NCI-H82 treated with DMSO at 0.1 percent for 48 hours (cell line): ENCODE data around the gene EPB41L3.

Experiments used
- DNase-seq: peaks from one replicate; lab custom pipeline; 2025; ENCODE audit not compliant: unreplicated experiment; lab: John Stamatoyannopoulos, UW

Gene EPB41L3

GRCh38 chr18:5456577-5457461 is 87.0 kb downstream of the EPB41L3 start:
- peak; percentile 92 for DNase-seq

GRCh38 chr18:5455674-5456073 is 88.1 kb downstream of the EPB41L3 start:
- DNase-seq: no peak

DNA sequence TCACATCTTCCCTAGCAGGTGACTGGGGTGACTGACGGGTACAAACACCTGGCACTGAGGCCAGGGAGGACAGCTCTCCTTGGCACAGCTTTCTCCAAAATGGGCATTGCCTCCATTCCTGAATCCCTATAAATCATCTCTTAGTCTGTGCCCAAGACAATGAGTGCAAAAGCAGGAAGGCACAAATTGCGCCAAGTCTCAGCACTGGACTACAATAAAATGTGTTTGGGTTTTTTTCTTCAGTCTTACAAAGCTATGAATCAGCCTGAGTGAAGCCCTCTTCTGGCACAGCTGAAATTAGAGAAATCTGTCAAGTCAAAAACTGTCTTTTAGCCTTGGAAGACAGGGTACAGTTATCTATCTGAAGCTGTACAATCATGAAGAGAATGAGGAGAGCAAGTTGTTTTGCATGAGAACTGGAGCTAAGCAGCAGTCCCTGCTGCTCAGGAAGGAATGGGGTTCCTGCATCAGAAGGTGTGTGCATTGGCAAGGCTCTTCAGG is 90.8 kb downstream of the EPB41L3 start:
- DNase-seq: no peak

DNA sequence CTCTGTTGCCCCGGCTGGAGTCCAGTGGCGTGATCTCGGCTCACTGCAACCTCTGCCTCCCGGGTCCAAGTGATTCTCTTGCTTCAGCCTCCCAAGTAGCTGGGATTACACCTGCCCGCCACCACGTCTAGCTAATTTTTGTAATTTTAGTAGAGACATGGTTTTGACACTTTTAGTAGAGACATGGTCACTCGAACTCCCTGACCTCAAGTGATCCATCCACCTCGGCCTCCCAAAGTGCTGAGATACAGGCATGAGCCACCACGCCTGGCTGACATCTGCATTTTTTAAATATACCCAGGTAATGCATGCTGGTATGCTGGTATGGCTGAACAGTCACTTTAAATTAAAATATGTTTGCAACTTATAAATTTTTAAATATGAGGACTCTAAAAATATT is 91.9 kb downstream of the EPB41L3 start:
- DNase-seq: no peak

DNA sequence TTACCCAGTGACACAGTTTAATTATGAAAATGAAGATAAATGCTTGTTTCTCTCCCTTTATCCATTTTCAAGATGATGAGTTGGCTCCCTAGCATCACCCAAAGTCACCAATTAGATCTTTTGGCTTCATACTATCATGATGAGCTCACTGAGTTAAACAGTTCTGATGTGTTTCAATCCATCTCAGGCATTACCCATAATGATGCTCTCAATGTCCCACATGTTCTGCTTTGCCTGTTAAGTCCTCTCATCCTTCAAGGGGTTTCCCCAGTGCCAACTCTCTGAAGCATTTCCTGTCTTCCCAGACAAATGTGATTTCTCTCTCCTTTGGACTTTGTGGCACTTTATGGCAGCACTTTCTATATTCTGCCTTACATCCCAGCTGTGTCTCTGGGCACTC is 92.6 kb downstream of the EPB41L3 start:
- DNase-seq: no peak

DNA sequence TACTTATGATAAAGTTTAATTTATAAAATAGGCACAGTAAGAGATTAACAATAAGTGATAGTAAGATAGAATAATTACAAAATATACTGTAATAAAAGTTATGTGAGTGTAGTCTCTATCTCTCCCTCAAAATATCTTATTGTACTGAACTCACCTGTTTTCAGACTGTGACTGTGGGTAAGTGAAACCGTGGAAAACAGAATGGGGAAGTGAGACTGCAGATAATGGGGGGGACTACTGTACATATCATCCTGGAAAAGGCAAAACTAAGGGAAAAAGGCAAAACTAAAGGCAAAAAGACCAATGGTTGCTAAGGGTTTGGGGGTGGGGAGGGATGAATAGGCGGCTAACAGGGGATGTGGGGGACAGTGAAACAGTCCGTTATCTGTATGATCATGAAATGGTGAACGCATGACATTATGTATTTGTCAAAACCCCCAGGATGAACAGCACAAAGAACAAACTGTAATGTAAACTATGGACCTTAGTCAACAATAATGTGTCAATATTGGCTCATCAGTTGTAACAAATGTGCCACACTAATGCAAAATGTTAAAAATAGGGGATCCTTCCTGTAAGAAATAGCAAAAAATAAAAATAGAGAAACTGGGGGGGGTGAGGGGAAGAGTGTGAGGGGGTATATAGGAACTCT is 93.8 kb downstream of the EPB41L3 start:
- no peak for DNase-seq

GRCh38 chr18:5447442-5447841 is 96.4 kb downstream of the EPB41L3 start:
- DNase-seq: no peak

DNA sequence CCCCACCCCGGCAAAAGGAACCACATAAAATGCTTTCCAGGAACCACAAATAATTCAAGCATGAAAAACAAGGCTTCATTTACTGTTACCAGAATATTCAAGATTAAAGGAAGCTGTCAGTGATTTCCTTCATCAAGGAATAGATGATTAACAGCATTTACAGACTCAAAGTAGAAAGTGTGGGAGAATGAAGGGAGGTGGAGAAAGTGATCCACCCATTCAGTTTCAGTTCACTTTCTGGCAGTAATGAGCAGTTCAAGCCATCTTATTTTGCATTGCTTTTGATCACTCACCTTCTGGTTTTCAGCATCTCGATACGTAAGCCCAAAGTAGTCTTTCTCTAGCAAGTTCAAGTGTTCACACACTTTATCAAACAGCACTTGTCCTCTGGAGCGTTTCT is 99.0 kb downstream of the EPB41L3 start:
- DNase-seq: no peak

GRCh38 chr18:5444269-5444668 is 99.5 kb downstream of the EPB41L3 start:
- DNase-seq: no peak

DNA sequence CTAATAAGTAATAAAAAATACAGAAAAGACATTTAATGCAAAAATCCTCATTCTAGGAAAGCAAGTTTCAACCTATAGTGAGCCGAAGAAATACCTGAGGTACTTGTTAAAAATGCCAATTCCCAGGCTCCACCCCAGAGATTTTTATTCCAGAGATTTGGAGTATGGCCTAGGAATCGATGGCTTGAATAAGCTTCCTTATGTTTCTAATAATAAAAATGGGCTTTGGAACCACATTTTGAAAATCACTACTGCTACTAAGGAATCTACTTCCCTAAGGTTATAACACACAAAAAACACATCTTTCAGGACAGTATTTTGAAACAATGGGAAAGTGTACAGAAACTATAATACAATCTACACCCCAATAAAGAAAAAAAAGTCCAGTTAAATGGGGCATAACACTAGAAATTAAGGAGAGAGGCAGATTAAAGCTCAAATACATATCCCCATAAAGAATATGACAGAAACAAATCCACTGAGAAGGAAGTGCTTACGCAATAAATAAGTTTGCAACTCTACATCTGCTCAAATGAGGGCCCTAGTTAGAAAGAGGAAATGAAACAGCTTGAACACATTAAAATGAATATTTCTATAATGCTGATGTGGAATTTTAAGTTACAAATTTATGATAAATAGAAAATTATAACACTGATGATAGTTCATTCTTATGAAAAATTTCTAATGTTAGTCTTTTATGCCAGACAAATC is 103.7 kb downstream of the EPB41L3 start:
- no peak for DNase-seq

DNA sequence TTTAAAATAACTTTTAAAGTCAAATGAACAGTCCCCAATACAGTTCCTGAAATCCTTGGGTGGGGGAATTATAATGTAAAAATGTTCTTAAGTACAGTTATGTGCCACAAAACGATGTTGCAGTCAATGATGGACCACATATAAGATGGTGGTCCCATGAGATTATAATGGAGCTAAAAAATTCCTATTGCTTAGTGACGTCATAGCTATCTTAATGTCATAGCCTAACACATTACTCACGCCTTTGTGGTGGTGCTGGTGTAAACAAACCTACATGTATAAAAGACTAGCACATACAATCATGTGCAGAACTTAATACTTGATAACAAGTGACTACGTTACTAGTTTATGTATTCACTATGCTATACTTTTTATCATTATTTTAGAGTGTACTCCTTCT is 109.4 kb downstream of the EPB41L3 start:
- DNase-seq: no peak

GRCh38 chr18:5431836-5432575 is 111.8 kb downstream of the EPB41L3 start:
- DNase-seq: no peak

DNA sequence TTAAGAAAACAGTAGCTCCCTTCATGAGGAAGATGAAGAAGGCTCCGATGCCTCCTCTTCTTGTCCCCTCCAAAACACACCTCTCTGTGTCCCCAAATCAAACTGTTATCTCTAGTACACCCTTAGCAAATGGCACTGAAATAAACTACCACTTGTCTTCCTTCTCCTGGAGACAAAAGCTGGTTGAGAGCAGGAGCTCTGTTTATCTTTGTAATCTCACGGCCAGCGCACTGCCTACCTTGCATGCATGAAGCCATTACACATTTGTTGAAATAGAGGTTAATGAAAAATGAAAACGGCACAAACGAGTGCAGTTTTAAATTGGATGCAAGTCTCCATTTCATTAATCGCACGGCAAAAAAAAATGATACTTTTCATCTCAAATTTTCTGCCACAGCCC is 113.7 kb downstream of the EPB41L3 start:
- DNase-seq: no peak

DNA sequence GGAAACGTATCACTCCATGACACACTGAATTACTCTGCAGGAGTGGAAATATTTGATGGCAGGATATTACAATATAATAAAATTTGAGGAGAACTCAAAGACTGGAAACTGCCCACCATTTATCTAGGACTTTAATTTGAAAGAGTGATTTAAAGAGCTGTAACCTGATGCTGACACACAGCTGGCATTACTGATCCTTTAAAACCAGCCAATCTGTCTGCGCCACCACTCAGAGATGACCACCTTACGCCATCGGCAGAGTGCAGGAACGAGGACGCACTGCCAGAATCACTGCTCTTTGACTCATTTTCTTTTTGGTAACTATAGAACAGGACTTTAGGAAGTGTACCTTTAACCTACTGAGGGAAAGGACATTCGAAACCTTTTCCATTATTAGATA is 114.1 kb downstream of the EPB41L3 start:
- peak; percentile 15 for DNase-seq

DNA sequence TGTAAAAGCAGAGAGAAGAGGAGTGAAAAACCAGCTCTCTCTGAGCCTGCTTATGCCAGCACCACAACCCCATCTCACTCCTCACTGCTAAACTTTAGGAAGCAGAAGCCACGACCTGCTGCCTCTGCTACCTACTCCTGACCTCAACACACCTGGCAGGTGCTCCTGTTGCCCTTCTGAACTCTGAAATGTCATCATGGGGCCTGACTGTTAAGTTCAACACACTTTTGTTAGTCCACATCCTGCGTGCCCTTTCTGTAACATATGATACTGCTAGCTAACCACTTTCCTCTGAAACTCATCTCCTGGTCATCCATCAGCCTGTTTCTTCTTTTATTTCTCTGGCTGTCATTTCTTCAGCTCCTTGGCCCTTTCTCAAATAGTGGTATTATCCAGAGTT is 118.1 kb downstream of the EPB41L3 start:
- no peak for DNase-seq

GRCh38 chr18:5424903-5425664 is 118.7 kb downstream of the EPB41L3 start:
- DNase-seq: peak; percentile 21

- no peak for DNase-seq
Observed at GRCh38 chr18:5422626-5423025, 121.2 kb downstream of the EPB41L3 start.

GRCh38 chr18:5421981-5422380 is 121.8 kb downstream of the EPB41L3 start:
- DNase-seq: no peak

- DNase-seq: no peak
Observed at GRCh38 chr18:5420906-5421305, 122.9 kb downstream of the EPB41L3 start.

DNA sequence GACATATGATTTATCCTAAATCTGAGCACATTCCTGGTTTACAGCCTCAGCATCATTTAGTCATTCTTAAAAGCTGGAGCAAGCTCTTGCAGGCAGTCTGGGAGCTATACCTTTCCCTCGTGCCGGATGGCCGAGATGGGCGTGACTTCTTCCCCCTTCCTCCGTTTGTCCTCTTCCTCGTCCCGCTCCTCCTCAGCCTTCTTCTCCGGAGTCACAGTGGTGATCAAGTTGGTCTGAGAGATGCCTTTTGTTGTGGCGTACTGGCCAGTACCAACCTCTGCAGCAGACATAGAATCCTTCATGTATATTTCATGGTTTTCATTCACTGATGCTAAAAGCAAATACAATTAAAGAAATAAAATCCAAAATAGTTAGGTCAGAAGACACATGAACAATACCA is 124.2 kb downstream of the EPB41L3 start:
- no peak for DNase-seq
